Mammary epithelial cell (primary cell): Measurements from ENCODE around the gene TMED9.

Experiments used
- CTCF ChIP-seq, 2 donors: IDR thresholded peaks in 1 of 2; conservative IDR thresholded peaks in 1 of 2; 2 replicates each; pipeline ENCODE4 v1.5.1; 2011 to 2012; ENCODE audit warnings: inconsistent platforms in 2 of 2, low read length in 2 of 2, mild to moderate bottlenecking in 2 of 2, control low read depth in 1 of 2, low read depth in 1 of 2; ENCODE audit not compliant: insufficient read depth in 1 of 2; ENCODE audit errors: extremely low read depth in 1 of 2
- EZH2 ChIP-seq: IDR thresholded peaks from 2 replicates; pipeline ENCODE4 v1.6.1; 2012; ENCODE audit warnings: low read length, inconsistent platforms, borderline replicate concordance

GRCh38 chr5:177612215-177612673, 20.2 kb downstream of the TMED9 start:
- TF ChIP-seq EZH2 (no peak), CTCF (conservative IDR thresholded peaks at IDR 0.05 in 1 of 2, IDR thresholded peaks at IDR 0.05 in 1 of 2; ENCODE audit: extremely low read depth in 1 of 2, insufficient read depth in 1 of 2, low read depth in 1 of 2, low read length in 2 of 2) (no peak)
